CD14-positive monocyte (primary cell): Measurements from ENCODE around the gene SIN3A. TPM values are rescaled to one million over a fixed set of nuclear protein-coding genes. Genes with fewer than 3 reads are reported as not detected.
"Not testable (repeated sequence)": the region's sequence is repeated elsewhere in the genome, so short reads cannot be mapped to it uniquely, and the experiment has no call there.

Experiments used
- DNase-seq, 3 donors: peaks; one replicate each; pipeline ENCODE4 v3.0.0-alpha.2; 2011 to 2022
- H2AFZ ChIP-seq: 2 replicates; pipeline ENCODE4 v1.6.0; 2012; ENCODE audit warnings: mild to moderate bottlenecking, low read depth, low read length, inconsistent platforms; ENCODE audit not compliant: insufficient read depth, poor library complexity, severe bottlenecking
- H3K27ac ChIP-seq, 2 donors: 1 replicate in 1 of 2; 2 replicates in 1 of 2; pipeline ENCODE4 v1.5.1; 2012 to 2013; ENCODE audit warnings: low read length in 2 of 2, control low read depth in 1 of 2, inconsistent platforms in 1 of 2, low read depth in 1 of 2, mild to moderate bottlenecking in 1 of 2
- H3K27me3 ChIP-seq, 2 donors: one replicate each; pipeline versions ENCODE4 v1.6.0 to v1.6.1; 2011 to 2013; ENCODE audit warnings: low read length in 2 of 2; ENCODE audit not compliant: control insufficient read depth in 2 of 2, insufficient read depth in 2 of 2
- H3K36me3 ChIP-seq, 2 donors: replicated peaks in 1 of 2; 1 replicate in 1 of 2; 2 replicates in 1 of 2; pipeline versions ENCODE4 v1.5.1 to v1.6.1; 2012 to 2013; ENCODE audit warnings: low read length in 2 of 2, control low read depth in 1 of 2, inconsistent platforms in 1 of 2, mild to moderate bottlenecking in 1 of 2; ENCODE audit not compliant: insufficient read depth in 2 of 2, control insufficient read depth in 1 of 2
- H3K4me1 ChIP-seq, 2 donors: 1 replicate in 1 of 2; 2 replicates in 1 of 2; pipeline versions ENCODE4 v1.5.1 to v1.6.1; 2012 to 2013; ENCODE audit warnings: low read length in 2 of 2, control low read depth in 1 of 2, inconsistent platforms in 1 of 2, mild to moderate bottlenecking in 1 of 2, moderate library complexity in 1 of 2; ENCODE audit not compliant: insufficient read depth in 2 of 2, control insufficient read depth in 1 of 2
- H3K4me2 ChIP-seq: replicated peaks from 2 replicates; pipeline ENCODE3; 2012; ENCODE audit warnings: low read length, moderate library complexity, mild to moderate bottlenecking; ENCODE audit not compliant: poor library complexity, severe bottlenecking; ENCODE audit errors: extremely low read depth
- H3K4me3 ChIP-seq, 3 experiments: fragments of 200-600 bp in 1 of 3; sonication (generic) in 1 of 3; replicated peaks in 1 of 3; 1 replicate in 2 of 3; 2 replicates in 1 of 3; pipeline ENCODE4 v1.5.1; 2011 to 2013; ENCODE audit warnings: low read length in 3 of 3, mild to moderate bottlenecking in 3 of 3, control low read depth in 2 of 3, low read depth in 2 of 3, inconsistent platforms in 1 of 3, moderate library complexity in 1 of 3
- H3K79me2 ChIP-seq: 2 replicates; pipeline ENCODE4 v1.6.0; 2012; ENCODE audit warnings: mild to moderate bottlenecking, control low read depth, inconsistent platforms, low read length, moderate library complexity; ENCODE audit not compliant: insufficient read depth
- H3K9ac ChIP-seq: 2 replicates; pipeline ENCODE4 v1.6.0; 2017; ENCODE audit warnings: low read length, mild to moderate bottlenecking; ENCODE audit not compliant: insufficient read depth, poor library complexity, severe bottlenecking
- H3K9me3 ChIP-seq, 2 donors: replicated peaks in 1 of 2; 1 replicate in 1 of 2; 2 replicates in 1 of 2; pipeline versions ENCODE4 v1.5.1 to v1.6.1; 2012 to 2013; ENCODE audit warnings: low read length in 2 of 2, control low read depth in 1 of 2; ENCODE audit not compliant: control insufficient read depth in 1 of 2, insufficient read depth in 1 of 2
- H4K20me1 ChIP-seq: 2 replicates; pipeline ENCODE4 v1.6.0; 2012; ENCODE audit warnings: mild to moderate bottlenecking, low read length, control low read depth, moderate library complexity; ENCODE audit not compliant: insufficient read depth
- H3K27ac Mint-ChIP-seq, 7 donors: one replicate each; pipeline ENCODE4 v1.8.0; 2020; ENCODE audit warnings: mild to moderate bottlenecking in 7 of 7, mixed read lengths in 7 of 7, moderate library complexity in 6 of 7, inconsistent platforms in 2 of 7
- H3K27me3 Mint-ChIP-seq, 3 donors: one replicate each; pipeline ENCODE4 v1.8.0; 2021 to 2022; ENCODE audit warnings: low read depth in 3 of 3, mild to moderate bottlenecking in 3 of 3, mixed read lengths in 3 of 3, moderate library complexity in 3 of 3, inconsistent platforms in 1 of 3
- H3K36me3 Mint-ChIP-seq, 2 donors: one replicate each; pipeline ENCODE4 v1.8.0; 2020; ENCODE audit warnings: mixed read lengths in 2 of 2, inconsistent platforms in 1 of 2, mild to moderate bottlenecking in 1 of 2
- H3K4me1 Mint-ChIP-seq: one replicate; pipeline ENCODE4 v1.8.0; 2020; ENCODE audit warnings: mild to moderate bottlenecking, mixed read lengths
- H3K4me3 Mint-ChIP-seq, 2 donors: one replicate each; pipeline ENCODE4 v1.8.0; 2020; ENCODE audit warnings: mild to moderate bottlenecking in 2 of 2, mixed read lengths in 2 of 2, moderate library complexity in 1 of 2
- H3K9me3 Mint-ChIP-seq, 7 donors: one replicate each; pipeline ENCODE4 v1.8.0; 2020 to 2022; ENCODE audit warnings: mixed read lengths in 7 of 7, mild to moderate bottlenecking in 6 of 7, moderate library complexity in 6 of 7, inconsistent platforms in 2 of 7
- WGBS: methylation state at CpG from one replicate; pipeline ENCODE4 v1.1.5; 2013; ENCODE audit warnings: missing lambda C conversion rate; ENCODE audit not compliant: insufficient coverage; 5-methylcytosine and 5-hydroxymethylcytosine counted together
- intact Hi-C, 2 donors: fragments of 100-400 bp; cut with micrococcal nuclease; formaldehyde crosslinking; loops; one replicate each; pipeline versions ENCODE4 v1.15.0 to v1.15.1; 2023
- polyA plus RNA-seq, 3 donors: library from polyadenylated mRNA; depleted of rRNA in 1 of 3; unstranded in 2 of 3; stranded (reverse) in 1 of 3; fragments of 300-500 nt in 2 of 3; fragments of >200 nt in 1 of 3; fragmentation: Illumina TruSeq in 2 of 3; gene quantifications; 1 replicate in 2 of 3; 2 replicates in 1 of 3; pipeline ENCODE4 v1.2.3, GENCODE V29; 2012 to 2021
- TF ChIP-seq, protein P1 (sequence below): fragments of 200-600 bp; IDR thresholded peaks from one replicate; pipeline ENCODE4 v1.8.0; 2022; ENCODE audit warnings: antibody characterized with exemption, mild to moderate bottlenecking

Gene SIN3A
- polyA plus RNA-seq, 3 donors = 2.3 to 20.7 (median 7.9) TPM

DNA sequence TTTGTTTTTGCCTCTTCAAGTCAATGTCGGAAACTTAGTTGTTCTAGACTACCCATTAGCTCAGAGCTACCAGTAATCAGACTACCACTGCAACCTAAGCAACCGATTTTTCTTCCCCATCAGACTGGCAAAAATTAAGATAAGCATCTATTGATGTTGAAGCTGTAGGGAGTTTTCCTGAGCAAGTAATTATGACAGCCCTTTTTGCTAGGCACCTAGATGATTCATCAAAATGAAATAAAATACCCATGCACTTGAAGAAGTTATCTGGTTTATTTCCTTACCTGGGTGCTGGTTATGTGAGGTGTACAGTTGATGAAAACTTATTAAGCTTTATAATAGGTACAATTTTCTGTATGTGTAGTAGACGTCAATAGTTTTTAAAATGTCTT is 116.2 kb downstream of the SIN3A start:
- H3K4me3 Mint-ChIP-seq = peak overlapping the region; percentile 97 to 99
- peaks cover 9 to 12% of the 10 kb centered on the region in 2 donors for H3K36me3 Mint-ChIP-seq
- Histone ChIP-seq H3K36me3 (peaks cover 0 to 4% of the 10 kb centered on the region in 2 donors), H3K9ac (peak overlapping the region; percentile 77), H3K4me1 (peaks cover 12 to 16% of the 10 kb centered on the region in 2 donors), H4K20me1 (no peaks in the 10 kb centered on the region), H3K27me3 (no peaks in the 10 kb centered on the region), H3K4me3 (peak overlapping the region in 2 of 3 experiments; percentile 88 to 89), H3K9me3 (no peaks in the 10 kb centered on the region), H3K79me2 (peaks cover 4% of the 10 kb centered on the region), H2AFZ (peak overlapping the region; percentile 97), H3K4me2 (peak overlapping the region; percentile 91), H3K27ac (no peak overlapping the region)
- DNase-seq = no peak
- no CpG with 5 or more reads among the region's 3 CpGs for WGBS
- TF ChIP-seq, protein P1, sequence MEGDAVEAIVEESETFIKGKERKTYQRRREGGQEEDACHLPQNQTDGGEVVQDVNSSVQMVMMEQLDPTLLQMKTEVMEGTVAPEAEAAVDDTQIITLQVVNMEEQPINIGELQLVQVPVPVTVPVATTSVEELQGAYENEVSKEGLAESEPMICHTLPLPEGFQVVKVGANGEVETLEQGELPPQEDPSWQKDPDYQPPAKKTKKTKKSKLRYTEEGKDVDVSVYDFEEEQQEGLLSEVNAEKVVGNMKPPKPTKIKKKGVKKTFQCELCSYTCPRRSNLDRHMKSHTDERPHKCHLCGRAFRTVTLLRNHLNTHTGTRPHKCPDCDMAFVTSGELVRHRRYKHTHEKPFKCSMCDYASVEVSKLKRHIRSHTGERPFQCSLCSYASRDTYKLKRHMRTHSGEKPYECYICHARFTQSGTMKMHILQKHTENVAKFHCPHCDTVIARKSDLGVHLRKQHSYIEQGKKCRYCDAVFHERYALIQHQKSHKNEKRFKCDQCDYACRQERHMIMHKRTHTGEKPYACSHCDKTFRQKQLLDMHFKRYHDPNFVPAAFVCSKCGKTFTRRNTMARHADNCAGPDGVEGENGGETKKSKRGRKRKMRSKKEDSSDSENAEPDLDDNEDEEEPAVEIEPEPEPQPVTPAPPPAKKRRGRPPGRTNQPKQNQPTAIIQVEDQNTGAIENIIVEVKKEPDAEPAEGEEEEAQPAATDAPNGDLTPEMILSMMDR = no peak
- intact Hi-C loops = no loop called here
- H3K4me1 Mint-ChIP-seq = peaks cover 22% of the 10 kb centered on the region
- no peaks in the 10 kb centered on the region for H3K9me3 Mint-ChIP-seq
- H3K27me3 Mint-ChIP-seq = peaks cover 0 to 4% (median 3%) of the 10 kb centered on the region in 3 donors
- H3K27ac Mint-ChIP-seq = no peak overlapping the region

GRCh38 chr15:75333654-75334419 is 117.7 kb downstream of the SIN3A start:
- H3K27me3 ChIP-seq, H3K27ac ChIP-seq, H3K9me3 ChIP-seq, H3K79me2 ChIP-seq, H3K36me3 Mint-ChIP-seq, intact Hi-C loops, H3K4me3 ChIP-seq, H3K36me3 ChIP-seq, H3K4me2 ChIP-seq, DNase-seq, H3K27me3 Mint-ChIP-seq, H3K27ac Mint-ChIP-seq, H3K9ac ChIP-seq, H2AFZ ChIP-seq, H3K4me3 Mint-ChIP-seq, H4K20me1 ChIP-seq, H3K9me3 Mint-ChIP-seq: not testable (repeated sequence)
- H3K4me1 Mint-ChIP-seq = peaks cover 22% of the 10 kb centered on the region
- WGBS = 90% methylated on average over 8 of the region's 15 CpGs
- peaks cover 12 to 16% of the 10 kb centered on the region in 2 donors for H3K4me1 ChIP-seq

GRCh38 chr15:75332093-75332492 is 119.4 kb downstream of the SIN3A start:
- H3K4me2 ChIP-seq, H3K27ac Mint-ChIP-seq, intact Hi-C loops, H3K36me3 ChIP-seq, H3K79me2 ChIP-seq, H3K27me3 Mint-ChIP-seq, H3K4me3 ChIP-seq, H3K4me3 Mint-ChIP-seq, H3K9ac ChIP-seq, H3K27me3 ChIP-seq, H3K27ac ChIP-seq, H3K9me3 Mint-ChIP-seq, H3K36me3 Mint-ChIP-seq, H2AFZ ChIP-seq, H4K20me1 ChIP-seq, DNase-seq, H3K9me3 ChIP-seq: not testable (repeated sequence)
- H3K4me1 Mint-ChIP-seq = peaks cover 16% of the 10 kb centered on the region
- WGBS = 92% methylated on average over 5 of the region's 7 CpGs
- H3K4me1 ChIP-seq = peaks cover 12 to 16% of the 10 kb centered on the region in 2 donors
